PC-9 (cell line): ENCODE results near the gene SPAG9. TPM values are rescaled to one million over a fixed set of nuclear protein-coding genes. Genes with fewer than 3 reads are reported as not detected.

Experiments used
- BruUV-seq: library from RNA; stranded (reverse); fragments of 400-500 nt; replicated peaks from 2 replicates; lab custom pipeline; 2021; lab: Mats Ljungman, UMichigan
- CTCF ChIA-PET: fragments of 300-600 bp; sonication (Branson Sonifier 250); formaldehyde crosslinking; loops from one replicate; lab custom pipeline; 2022; ENCODE audit warnings: antibody characterized with exemption; lab: Charles Lee
- POLR2A ChIA-PET: fragments of 300-600 bp; sonication (Branson Sonifier 250); formaldehyde crosslinking; loops from one replicate; lab custom pipeline; 2022; ENCODE audit warnings: antibody characterized with exemption; ENCODE audit not compliant: unreplicated experiment; lab: Charles Lee
- DNase-seq, 2 experiments: peaks; one replicate each; pipeline versions ENCODE4 v3.0.0 to v3.0.0-alpha.2; 2015 to 2022; ENCODE audit warnings: mixed read lengths in 1 of 2
- H2AFZ ChIP-seq: fragments of 200-600 bp; sonication (generic); 2 replicates; pipeline ENCODE4 v1.8.1; 2017; ENCODE audit warnings: antibody characterized with exemption
- H3F3A ChIP-seq: fragments of 200-600 bp; sonication (generic); 2 replicates; pipeline ENCODE4 v1.8.1; 2017; ENCODE audit warnings: antibody characterized with exemption, mild to moderate bottlenecking, low read depth; ENCODE audit not compliant: insufficient read depth
- H3K27ac ChIP-seq: fragments of 200-600 bp; sonication (generic); 2 replicates; pipeline ENCODE4 v1.6.1; 2016; ENCODE audit warnings: mixed run types
- H3K27me3 ChIP-seq: fragments of 200-600 bp; sonication (generic); 2 replicates; pipeline ENCODE4 v1.6.1; 2016; ENCODE audit warnings: low read depth, mixed run types; ENCODE audit not compliant: insufficient read depth
- H3K36me3 ChIP-seq: fragments of 200-600 bp; sonication (generic); 2 replicates; pipeline ENCODE4 v1.6.1; 2016; ENCODE audit warnings: low read depth, mixed run types
- H3K4me1 ChIP-seq: fragments of 200-600 bp; sonication (generic); replicated peaks from 2 replicates; pipeline ENCODE4 v1.6.1; 2016; ENCODE audit warnings: mixed run types; ENCODE audit not compliant: insufficient read depth
- H3K4me2 ChIP-seq: fragments of 200-600 bp; sonication (generic); 2 replicates; pipeline ENCODE4 v1.6.1; 2017; ENCODE audit warnings: mixed run types
- H3K4me3 ChIP-seq: fragments of 200-600 bp; sonication (generic); 2 replicates; pipeline ENCODE4 v1.6.1; 2016; ENCODE audit warnings: mixed run types
- H3K79me2 ChIP-seq: fragments of 200-600 bp; sonication (generic); 2 replicates; pipeline ENCODE4 v1.6.1; 2017; ENCODE audit warnings: low read depth, mixed run types
- H3K9me2 ChIP-seq: fragments of 200-600 bp; sonication (generic); 2 replicates; pipeline ENCODE4 v1.8.1; 2017; ENCODE audit warnings: mild to moderate bottlenecking; ENCODE audit not compliant: insufficient read depth
- H3K9me3 ChIP-seq: fragments of 200-600 bp; sonication (generic); 2 replicates; pipeline ENCODE4 v1.8.1; 2016; ENCODE audit warnings: low read depth; ENCODE audit not compliant: insufficient read depth
- H4K20me1 ChIP-seq: fragments of 200-600 bp; sonication (generic); 2 replicates; pipeline ENCODE4 v1.8.1; 2017; ENCODE audit not compliant: insufficient read depth
- EZH2 ChIP-seq: fragments of 200-600 bp; sonication (generic); IDR thresholded peaks from 2 replicates; pipeline ENCODE4 v1.8.0; 2017; ENCODE audit warnings: antibody characterized with exemption, low read depth
- intact Hi-C: fragments of 100-400 bp; cut with micrococcal nuclease; formaldehyde crosslinking; loops from one replicate; pipeline ENCODE4 v1.10.0; 2022; ENCODE audit not compliant: unreplicated experiment
- total RNA-seq: library from RNA; stranded (reverse); gene quantifications from 2 replicates; pipeline ENCODE4 v1.2.3, GENCODE V29; 2021
- TF ChIP-seq, protein P1 (sequence below): fragments of 200-600 bp; sonication (generic); conservative IDR thresholded peaks from 2 replicates; pipeline ENCODE4 v1.6.1; 2017; ENCODE audit warnings: mixed run types, antibody characterized with exemption, mild to moderate bottlenecking, moderate library complexity

The SPAG9 gene
- total RNA-seq, 1 experiment from 2014 or later: 51.8 TPM

DNA sequence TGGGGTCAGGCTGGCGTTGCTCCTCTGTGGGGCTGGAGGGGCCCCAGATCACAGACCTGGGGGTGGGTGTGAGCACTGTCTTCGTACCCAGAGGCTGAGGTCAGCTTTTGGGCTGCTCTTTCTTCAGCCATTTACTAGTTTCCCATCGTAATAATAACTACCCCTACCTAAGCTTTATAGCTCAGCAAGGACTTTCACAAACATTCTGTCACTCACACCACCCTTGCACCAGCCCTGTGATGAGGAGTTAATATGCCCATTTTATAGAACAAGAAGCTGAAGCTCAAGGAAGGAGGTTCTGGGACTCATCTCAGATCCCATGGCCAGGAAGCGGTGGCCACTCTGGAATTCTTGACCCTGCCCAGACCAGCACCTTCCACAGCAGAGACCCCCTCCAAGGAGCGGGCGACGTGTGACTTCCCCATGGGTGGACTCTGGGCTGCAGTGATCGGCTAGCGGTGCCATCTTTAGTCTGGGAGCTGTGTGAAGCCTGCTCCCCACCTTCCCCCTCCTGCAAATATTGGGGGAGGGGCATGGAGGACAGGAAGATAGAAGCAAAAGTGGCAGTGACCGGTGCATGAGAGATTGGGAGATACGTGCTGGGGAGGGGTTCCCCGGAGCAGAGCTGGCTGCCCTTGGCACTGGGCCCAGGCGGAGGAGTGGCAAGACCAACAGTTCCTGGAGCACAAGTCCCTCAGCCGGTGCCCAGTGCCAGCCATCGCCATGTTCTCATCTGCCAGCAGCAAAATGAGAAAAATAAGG, 172.7 kb downstream of the SPAG9 start:
- peaks cover 40% of the 10 kb centered on the region for H3F3A ChIP-seq
- H3K4me1 ChIP-seq: peaks cover 78% of the 10 kb centered on the region
- H3K36me3 ChIP-seq: no peaks in the 10 kb centered on the region
- no peaks in the 10 kb centered on the region for H4K20me1 ChIP-seq
- H3K4me3 ChIP-seq: no peak overlapping the region
- no peaks in the 10 kb centered on the region for H3K9me2 ChIP-seq
- DNase-seq: peak; percentile 49 to 76
- no peaks in the 10 kb centered on the region for H3K9me3 ChIP-seq
- intact Hi-C loops: no loop called here
- no peaks in the 10 kb centered on the region for H3K79me2 ChIP-seq
- no peak overlapping the region for H3K27ac ChIP-seq
- TF ChIP-seq, protein P1, sequence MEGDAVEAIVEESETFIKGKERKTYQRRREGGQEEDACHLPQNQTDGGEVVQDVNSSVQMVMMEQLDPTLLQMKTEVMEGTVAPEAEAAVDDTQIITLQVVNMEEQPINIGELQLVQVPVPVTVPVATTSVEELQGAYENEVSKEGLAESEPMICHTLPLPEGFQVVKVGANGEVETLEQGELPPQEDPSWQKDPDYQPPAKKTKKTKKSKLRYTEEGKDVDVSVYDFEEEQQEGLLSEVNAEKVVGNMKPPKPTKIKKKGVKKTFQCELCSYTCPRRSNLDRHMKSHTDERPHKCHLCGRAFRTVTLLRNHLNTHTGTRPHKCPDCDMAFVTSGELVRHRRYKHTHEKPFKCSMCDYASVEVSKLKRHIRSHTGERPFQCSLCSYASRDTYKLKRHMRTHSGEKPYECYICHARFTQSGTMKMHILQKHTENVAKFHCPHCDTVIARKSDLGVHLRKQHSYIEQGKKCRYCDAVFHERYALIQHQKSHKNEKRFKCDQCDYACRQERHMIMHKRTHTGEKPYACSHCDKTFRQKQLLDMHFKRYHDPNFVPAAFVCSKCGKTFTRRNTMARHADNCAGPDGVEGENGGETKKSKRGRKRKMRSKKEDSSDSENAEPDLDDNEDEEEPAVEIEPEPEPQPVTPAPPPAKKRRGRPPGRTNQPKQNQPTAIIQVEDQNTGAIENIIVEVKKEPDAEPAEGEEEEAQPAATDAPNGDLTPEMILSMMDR: no peak
- no peak for TF ChIP-seq EZH2
- BruUV-seq: no TSS peak
- H3K27me3 ChIP-seq: no peaks in the 10 kb centered on the region
- H3K4me2 ChIP-seq: 0 out of 2 replicates have a peak overlapping the region, but pooled peaks have one; percentile 7
- H2AFZ ChIP-seq: no peak overlapping the region
- ChIA-PET POLR2A (interaction anchor here (0.6 to 1.2 kb wide), 4 partner anchors 63 to 281 kb away, joined by 6 to 16 read pairs (median 8); partner anchors contain the start of gene TOB1), CTCF (interaction anchor here (0.5 to 1.1 kb wide), 2 partner anchors 96 to 145 kb away, joined by 3 to 4 read pairs; no protein-coding TSS in a partner anchor)

DNA sequence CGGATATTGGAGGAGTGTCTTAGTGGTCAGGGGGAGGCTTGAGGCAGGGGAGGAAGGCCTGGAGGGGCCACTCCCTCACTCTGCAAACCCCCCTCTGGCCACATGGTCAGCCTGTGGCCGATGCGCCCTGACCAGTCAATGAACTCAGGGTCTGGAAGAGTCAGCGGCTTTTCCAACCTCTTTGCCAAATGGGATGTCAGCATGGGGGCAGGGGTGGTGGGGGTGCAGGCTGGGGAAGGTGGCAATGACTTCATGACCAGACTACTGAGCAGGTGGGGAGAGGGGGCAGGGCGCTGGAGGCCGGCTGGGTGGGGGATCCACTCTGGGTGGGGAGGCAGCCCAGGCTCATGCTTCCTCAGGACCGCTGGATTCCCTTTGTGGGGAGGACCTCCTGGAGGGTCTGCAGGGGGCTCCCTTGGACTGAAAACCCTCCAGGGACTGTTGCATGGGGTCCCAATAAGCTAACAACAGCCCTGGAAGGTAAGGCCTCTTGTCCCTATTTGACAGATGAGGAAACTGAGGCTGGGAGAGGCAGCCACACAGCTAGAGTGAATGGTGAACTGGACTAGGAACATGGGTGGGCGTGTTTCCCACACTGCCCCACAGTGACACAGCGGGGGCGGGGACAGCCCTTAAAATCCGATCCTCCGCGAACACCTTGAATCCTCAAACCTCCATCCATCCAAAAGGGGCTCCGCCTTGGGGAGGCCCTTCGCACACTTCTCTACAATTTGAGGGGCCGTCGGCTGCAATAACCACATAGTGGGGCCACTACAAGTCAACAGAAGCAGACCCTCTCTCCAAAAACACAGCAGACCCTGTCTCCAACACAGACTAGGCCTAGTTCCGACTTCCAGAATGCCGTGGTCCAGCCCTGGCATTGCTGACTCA, 173.5 kb downstream of the SPAG9 start:
- Histone ChIP-seq H3K4me3 (no peak overlapping the region), H2AFZ (no peak overlapping the region), H3F3A (peaks cover 31% of the 10 kb centered on the region), H4K20me1 (no peaks in the 10 kb centered on the region), H3K9me2 (no peaks in the 10 kb centered on the region), H3K4me2 (no peak overlapping the region), H3K4me1 (peaks cover 78% of the 10 kb centered on the region), H3K9me3 (no peaks in the 10 kb centered on the region), H3K27me3 (no peaks in the 10 kb centered on the region), H3K27ac (no peak overlapping the region), H3K36me3 (no peaks in the 10 kb centered on the region), H3K79me2 (no peaks in the 10 kb centered on the region)
- TF ChIP-seq EZH2: no peak
- TF ChIP-seq, protein P1: no peak
- intact Hi-C loops: no loop called here
- CTCF ChIA-PET: interaction anchor here (0.5 to 1.1 kb wide), 2 partner anchors 95 to 146 kb away, joined by 3 to 4 read pairs; no protein-coding TSS in a partner anchor
- POLR2A ChIA-PET: interaction anchor here (1.2 kb wide), 1 partner anchor 81 kb away, joined by 16 read pairs; the partner anchor contains the start of gene TOB1
- DNase-seq: peak in 1 of 2 experiments; percentile 30
- BruUV-seq: no TSS peak

DNA sequence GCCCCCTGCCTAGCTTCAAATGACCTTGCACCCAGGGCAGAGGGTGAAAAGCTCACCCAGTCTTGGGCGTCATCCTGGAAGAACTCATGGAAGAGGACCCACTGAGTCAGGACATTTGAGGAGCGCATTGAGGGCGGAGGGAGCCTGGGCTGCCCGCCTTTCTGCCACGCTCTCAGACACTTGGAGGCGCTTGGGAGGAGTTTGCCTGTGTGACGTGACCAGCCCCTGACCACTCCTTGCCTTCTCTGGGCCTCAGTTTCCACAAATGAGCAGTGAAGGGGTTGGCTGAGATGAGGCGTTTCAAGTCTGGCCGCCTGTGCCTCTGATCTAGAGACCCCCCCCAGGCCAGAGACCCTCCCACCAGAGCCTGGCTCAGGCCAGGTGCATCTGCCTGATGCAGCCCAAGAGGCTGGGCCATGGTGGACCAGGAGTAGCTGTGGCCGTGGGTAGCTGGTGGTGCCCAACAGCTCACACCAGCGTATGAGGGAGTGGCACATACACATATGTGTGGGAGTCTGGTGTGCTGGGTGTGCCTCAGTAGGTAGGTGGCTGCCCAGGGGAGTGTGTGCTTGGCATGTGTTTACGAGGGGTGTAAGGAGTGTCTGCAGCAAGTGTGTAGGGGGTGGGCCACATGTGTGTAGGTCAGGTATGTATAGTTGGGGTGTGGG, 174.3 kb downstream of the SPAG9 start:
- Histone ChIP-seq H3K79me2 (no peaks in the 10 kb centered on the region), H3K4me3 (no peak overlapping the region), H3K9me2 (no peaks in the 10 kb centered on the region), H4K20me1 (no peaks in the 10 kb centered on the region), H3K4me1 (peaks cover 74% of the 10 kb centered on the region), H3K27ac (no peak overlapping the region), H3K9me3 (no peaks in the 10 kb centered on the region), H3K36me3 (no peaks in the 10 kb centered on the region), H2AFZ (no peak overlapping the region), H3K27me3 (no peaks in the 10 kb centered on the region), H3F3A (peaks cover 25% of the 10 kb centered on the region), H3K4me2 (no peak overlapping the region)
- intact Hi-C loops: no loop called here
- CTCF ChIA-PET: interaction anchor here (0.7 kb wide), 1 partner anchor 116 kb away, joined by 7 read pairs; no protein-coding TSS in a partner anchor
- DNase-seq: peak in 1 of 2 experiments; percentile 32
- no TSS peak for BruUV-seq
- POLR2A ChIA-PET: no interaction called here
- TF ChIP-seq, protein P1: no peak
- no peak for TF ChIP-seq EZH2
